Neural crest cell (in vitro differentiated cells): ENCODE results near the gene HCRTR2. TPM values are rescaled to one million over a fixed set of nuclear protein-coding genes. Genes with fewer than 3 reads are reported as not detected.

ENCODE experiments used
- DNase-seq: peaks from one replicate; pipeline ENCODE4 v3.0.0; 2021; ENCODE audit warnings: low read depth, mixed read lengths, low spot score
- H3K27ac Mint-ChIP-seq: one replicate; pipeline ENCODE4 v1.8.0; 2021; ENCODE audit warnings: mild to moderate bottlenecking, mixed read lengths; ENCODE audit not compliant: unreplicated experiment
- H3K27me3 Mint-ChIP-seq: 2 replicates; pipeline ENCODE4 v1.8.0; 2021; ENCODE audit warnings: low read depth, mild to moderate bottlenecking, mixed read lengths
- H3K36me3 Mint-ChIP-seq: 2 replicates; pipeline ENCODE4 v1.8.0; 2021; ENCODE audit warnings: low read depth, mild to moderate bottlenecking, mixed read lengths
- H3K4me1 Mint-ChIP-seq: 2 replicates; pipeline ENCODE4 v1.8.0; 2021; ENCODE audit warnings: mixed read lengths
- H3K4me3 Mint-ChIP-seq: one replicate; pipeline ENCODE4 v1.8.0; 2021; ENCODE audit warnings: mild to moderate bottlenecking, mixed read lengths
- H3K9me3 Mint-ChIP-seq: 2 replicates; pipeline ENCODE4 v1.8.0; 2021; ENCODE audit warnings: mixed read lengths
- CTCF ChIP-seq: fragments of 200-600 bp; sonication (generic); conservative IDR thresholded peaks from 2 replicates; pipeline ENCODE4 v1.5.0; 2021; ENCODE audit warnings: antibody characterized with exemption, mild to moderate bottlenecking
- total RNA-seq: library from RNA; stranded (reverse); gene quantifications from 2 replicates; pipeline ENCODE4 v1.2.1, GENCODE V29; 2021

HCRTR2 gene
- total RNA-seq, 1 donor from 2014 or later: not detected

GRCh38 chr6:55299286-55299985 lies 125.1 kb downstream of the HCRTR2 start:
- no peaks in the 10 kb centered on the region for H3K27me3 Mint-ChIP-seq
- peaks cover 2% of the 10 kb centered on the region for H3K9me3 Mint-ChIP-seq
- H3K4me3 Mint-ChIP-seq: no peak overlapping the region
- H3K36me3 Mint-ChIP-seq: no peaks in the 10 kb centered on the region
- no peak for TF ChIP-seq CTCF
- no peak overlapping the region for H3K27ac Mint-ChIP-seq
- no peaks in the 10 kb centered on the region for H3K4me1 Mint-ChIP-seq
- no peak for DNase-seq

- TF ChIP-seq CTCF: no peak
Measured at GRCh38 chr6:55304747-55305146, 130.4 kb downstream of the HCRTR2 start.

GRCh38 chr6:55319961-55320695 lies 145.8 kb downstream of the HCRTR2 start:
- Mint-ChIP-seq H3K4me1 (no peaks in the 10 kb centered on the region), H3K9me3 (no peaks in the 10 kb centered on the region), H3K4me3 (no peak overlapping the region), H3K27ac (peak overlapping the region; percentile 68), H3K36me3 (no peaks in the 10 kb centered on the region), H3K27me3 (no peaks in the 10 kb centered on the region)
- no peak for DNase-seq
- TF ChIP-seq CTCF: no peak

More at GRCh38 chr6:55304747-55305146, 130.4 kb downstream of the HCRTR2 start:
- no peaks in the 10 kb centered on the region for H3K9me3 Mint-ChIP-seq
- H3K27ac Mint-ChIP-seq: no peak overlapping the region
- no peaks in the 10 kb centered on the region for H3K27me3 Mint-ChIP-seq
- no peaks in the 10 kb centered on the region for H3K36me3 Mint-ChIP-seq
- H3K4me3 Mint-ChIP-seq: no peak overlapping the region
- no peaks in the 10 kb centered on the region for H3K4me1 Mint-ChIP-seq
- no peak for DNase-seq

GRCh38 chr6:55320696-55321086 lies 146.4 kb downstream of the HCRTR2 start:
- no peak for DNase-seq
- Mint-ChIP-seq H3K4me1 (no peaks in the 10 kb centered on the region), H3K36me3 (no peaks in the 10 kb centered on the region), H3K9me3 (no peaks in the 10 kb centered on the region), H3K27me3 (no peaks in the 10 kb centered on the region), H3K27ac (peak overlapping the region; percentile 68), H3K4me3 (no peak overlapping the region)
- peak; percentile 12 for TF ChIP-seq CTCF

- Mint-ChIP-seq H3K4me3 (no peak within 1 kb of the TSS), H3K36me3 (no peaks in the 10 kb centered on the region), H3K9me3 (no peaks in the 10 kb centered on the region), H3K27me3 (no peaks in the 10 kb centered on the region), H3K4me1 (no peaks in the 10 kb centered on the region), H3K27ac (no peak within 1 kb of the TSS)
- TF ChIP-seq CTCF: no peak
- DNase-seq: no peak
Measured at GRCh38 chr6:55327169-55327568, 152.9 kb downstream of the HCRTR2 start, which contains the start of gene GFRAL. TSS of gene GFRAL (plus strand) at chr6:55327469. CDS start at chr6:55327555, 86 bp downstream.

Other genes starting within 250 kb of the HCRTR2 start
- not detected in 2 replicates for gene GFRAL, start 153.0 kb downstream of the HCRTR2 start, total RNA-seq